Stimulated activated CD8-positive, alpha-beta memory T cell treated with anti-CD3 and anti-CD28 coated beads, Interleukin-12 subunit alpha, Interleukin-12 subunit beta, amount 100 ng/mL, for 4 hours (primary cell): Measurements from ENCODE around the gene ZFC3H1.
A peak's percentile ranks its signal among the peaks of the same experiment; 100 is the strongest.
"Not testable (repeated sequence)": the region's sequence is repeated elsewhere in the genome, so short reads cannot be mapped to it uniquely, and the experiment has no call there.

Experiments used
- DNase-seq: peaks from one replicate; pipeline ENCODE4 v3.0.0-alpha.2; 2020; ENCODE audit warnings: low read depth

The ZFC3H1 gene, protein sequence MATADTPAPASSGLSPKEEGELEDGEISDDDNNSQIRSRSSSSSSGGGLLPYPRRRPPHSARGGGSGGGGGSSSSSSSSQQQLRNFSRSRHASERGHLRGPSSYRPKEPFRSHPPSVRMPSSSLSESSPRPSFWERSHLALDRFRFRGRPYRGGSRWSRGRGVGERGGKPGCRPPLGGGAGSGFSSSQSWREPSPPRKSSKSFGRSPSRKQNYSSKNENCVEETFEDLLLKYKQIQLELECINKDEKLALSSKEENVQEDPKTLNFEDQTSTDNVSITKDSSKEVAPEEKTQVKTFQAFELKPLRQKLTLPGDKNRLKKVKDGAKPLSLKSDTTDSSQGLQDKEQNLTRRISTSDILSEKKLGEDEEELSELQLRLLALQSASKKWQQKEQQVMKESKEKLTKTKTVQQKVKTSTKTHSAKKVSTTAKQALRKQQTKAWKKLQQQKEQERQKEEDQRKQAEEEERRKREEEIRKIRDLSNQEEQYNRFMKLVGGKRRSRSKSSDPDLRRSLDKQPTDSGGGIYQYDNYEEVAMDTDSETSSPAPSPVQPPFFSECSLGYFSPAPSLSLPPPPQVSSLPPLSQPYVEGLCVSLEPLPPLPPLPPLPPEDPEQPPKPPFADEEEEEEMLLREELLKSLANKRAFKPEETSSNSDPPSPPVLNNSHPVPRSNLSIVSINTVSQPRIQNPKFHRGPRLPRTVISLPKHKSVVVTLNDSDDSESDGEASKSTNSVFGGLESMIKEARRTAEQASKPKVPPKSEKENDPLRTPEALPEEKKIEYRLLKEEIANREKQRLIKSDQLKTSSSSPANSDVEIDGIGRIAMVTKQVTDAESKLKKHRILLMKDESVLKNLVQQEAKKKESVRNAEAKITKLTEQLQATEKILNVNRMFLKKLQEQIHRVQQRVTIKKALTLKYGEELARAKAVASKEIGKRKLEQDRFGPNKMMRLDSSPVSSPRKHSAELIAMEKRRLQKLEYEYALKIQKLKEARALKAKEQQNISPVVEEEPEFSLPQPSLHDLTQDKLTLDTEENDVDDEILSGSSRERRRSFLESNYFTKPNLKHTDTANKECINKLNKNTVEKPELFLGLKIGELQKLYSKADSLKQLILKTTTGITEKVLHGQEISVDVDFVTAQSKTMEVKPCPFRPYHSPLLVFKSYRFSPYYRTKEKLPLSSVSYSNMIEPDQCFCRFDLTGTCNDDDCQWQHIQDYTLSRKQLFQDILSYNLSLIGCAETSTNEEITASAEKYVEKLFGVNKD (N-terminal part only)

DNA sequence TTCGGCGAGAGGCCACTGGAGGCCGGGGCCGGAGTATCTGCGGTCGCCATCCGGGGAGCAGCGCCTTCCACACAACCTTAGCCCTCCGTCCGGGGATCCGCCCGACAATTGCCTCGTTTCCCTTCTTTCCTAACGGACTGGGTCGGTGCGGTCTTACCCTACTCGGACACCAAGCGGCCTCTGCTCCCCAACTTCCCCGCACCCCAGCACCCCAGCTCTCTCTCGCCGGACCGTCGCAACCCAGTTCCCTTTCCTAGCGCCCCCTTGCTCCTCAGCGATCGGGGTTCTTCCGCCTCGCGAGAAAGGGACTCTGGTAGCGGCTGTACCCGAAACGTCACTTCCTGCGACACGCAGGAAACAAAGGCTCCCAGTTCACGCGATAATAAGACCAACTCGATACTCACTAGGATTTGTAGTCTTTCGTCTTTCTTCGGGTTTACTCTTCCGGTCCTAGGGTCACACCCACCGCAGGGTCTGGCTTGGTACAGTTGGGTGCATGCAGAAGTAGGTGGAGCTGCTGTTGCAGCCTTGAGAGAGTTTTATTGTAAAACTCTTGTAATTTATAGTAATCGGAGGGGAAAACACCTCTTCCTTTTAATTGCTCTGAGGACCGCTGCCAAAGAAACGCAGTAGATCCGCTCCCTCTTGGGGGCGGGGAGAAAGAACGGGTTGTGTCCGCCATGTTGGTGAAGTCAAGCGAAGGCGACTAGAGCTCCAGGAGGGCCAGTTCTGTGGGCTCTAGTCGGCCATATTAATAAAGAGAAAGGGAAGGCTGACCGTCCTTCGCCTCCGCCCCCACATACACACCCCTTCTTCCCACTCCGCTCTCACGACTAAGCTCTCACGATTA, at the start of gene ZFC3H1, which contains the start of gene THAP2:
TSS of gene ZFC3H1 (minus strand) at position 288 of the 850 bp plus-strand sequence. CDS start at position 50, 238 bp downstream.
TSS of gene THAP2 (plus strand) at position 741 of the 850 bp plus-strand sequence. CDS start 209 bp downstream, outside the sequence.
- peak; percentile 82 for DNase-seq

DNA sequence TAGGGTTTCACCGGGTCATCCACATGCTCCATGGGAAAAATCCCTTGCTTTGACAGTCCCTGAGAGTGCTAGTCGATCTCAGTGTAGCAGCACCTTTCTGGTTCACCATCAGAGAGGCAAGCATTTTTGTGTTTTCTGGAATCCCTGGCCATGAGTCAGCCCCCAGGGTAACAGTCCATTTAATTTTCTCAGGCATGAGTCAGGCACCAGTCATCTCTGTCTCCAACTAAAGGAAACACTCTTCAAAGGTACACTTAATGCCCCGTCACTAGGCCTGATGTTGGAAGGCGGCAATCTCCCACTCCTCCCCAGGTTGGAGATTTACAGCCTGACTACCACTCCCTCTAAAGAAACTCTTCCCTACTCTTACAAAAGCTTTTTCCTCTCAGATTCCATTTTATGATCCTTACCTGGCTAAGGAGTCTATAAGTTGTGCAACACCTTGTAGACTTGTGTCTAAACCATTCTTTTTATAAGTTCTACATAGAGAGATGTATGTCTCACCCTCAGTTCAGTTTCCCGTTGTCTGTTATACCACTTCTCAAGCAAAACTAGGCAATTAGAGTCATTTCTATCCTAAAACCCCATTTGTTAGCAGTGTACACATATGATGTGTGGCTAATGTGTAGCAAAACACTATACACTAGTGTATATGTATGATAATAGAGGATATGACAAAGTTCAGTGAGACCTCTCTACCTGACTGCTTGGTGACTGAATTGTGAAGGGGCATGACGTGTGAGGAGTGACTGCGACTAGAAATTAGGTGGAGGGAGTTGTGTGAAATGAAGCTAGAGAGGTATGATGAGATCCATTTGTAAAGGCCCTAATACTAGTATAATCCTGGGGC, 46.9 kb upstream of the ZFC3H1 start:
- DNase-seq = no peak

GRCh38 chr12:71708658-71709057, 45.0 kb upstream of the ZFC3H1 start:
- no peak for DNase-seq

DNA sequence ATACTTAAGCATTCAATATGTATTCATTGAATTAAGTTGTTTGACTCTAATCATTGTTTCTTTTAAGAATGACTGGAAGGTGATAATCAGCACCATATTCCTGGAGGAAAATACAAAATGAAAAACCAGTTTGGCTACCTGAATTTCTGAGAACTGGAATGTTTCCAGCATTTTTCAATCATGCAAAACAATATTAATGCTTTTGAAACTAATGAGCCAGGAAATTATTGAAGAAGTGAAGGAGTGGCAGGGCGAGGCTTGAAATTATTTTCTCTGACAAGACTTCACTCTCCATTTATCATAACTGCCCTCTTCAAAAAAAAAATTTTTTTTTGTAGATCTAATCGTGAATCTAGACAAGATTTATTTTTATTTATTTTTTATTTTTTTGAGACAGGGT, 41.3 kb upstream of the ZFC3H1 start:
- DNase-seq = no peak

DNA sequence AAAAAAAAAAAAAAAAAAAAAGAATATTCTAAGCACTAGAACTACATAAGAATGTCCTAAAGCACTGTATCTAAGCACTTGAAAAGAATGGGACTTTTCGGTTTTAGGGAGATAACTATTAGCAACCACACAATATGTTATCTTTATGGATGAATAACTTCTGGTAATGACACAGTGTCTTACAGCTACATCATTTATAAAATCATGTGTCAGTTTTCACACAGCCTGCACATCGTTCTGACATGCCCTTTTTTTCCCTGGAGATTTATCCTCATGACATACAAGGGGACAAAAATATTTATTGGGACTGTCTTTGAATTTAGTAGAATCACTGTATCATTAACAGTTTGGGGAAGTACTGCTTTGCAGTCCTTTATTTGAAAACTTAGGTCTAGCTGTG, 39.6 kb upstream of the ZFC3H1 start:
- no peak for DNase-seq

DNA sequence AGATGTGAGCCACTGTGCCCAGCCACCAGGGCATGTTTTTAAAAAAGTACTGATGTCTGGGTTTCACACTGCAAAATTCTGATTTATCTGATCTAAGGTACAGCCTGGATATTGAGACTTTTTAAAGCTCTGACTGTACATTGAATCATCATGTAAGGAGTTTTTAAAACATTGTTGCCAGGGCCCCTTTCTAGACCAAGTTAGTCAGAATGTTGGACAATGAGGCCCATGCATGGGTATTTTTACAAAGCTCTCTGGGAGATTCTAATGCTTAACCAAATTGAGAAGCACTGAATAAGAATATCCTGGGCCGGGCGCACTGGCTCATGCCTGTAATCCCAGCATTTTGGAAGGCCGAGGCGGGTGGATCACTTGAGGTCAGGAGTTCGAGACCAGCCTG, 38.9 kb upstream of the ZFC3H1 start:
- no peak for DNase-seq

DNA sequence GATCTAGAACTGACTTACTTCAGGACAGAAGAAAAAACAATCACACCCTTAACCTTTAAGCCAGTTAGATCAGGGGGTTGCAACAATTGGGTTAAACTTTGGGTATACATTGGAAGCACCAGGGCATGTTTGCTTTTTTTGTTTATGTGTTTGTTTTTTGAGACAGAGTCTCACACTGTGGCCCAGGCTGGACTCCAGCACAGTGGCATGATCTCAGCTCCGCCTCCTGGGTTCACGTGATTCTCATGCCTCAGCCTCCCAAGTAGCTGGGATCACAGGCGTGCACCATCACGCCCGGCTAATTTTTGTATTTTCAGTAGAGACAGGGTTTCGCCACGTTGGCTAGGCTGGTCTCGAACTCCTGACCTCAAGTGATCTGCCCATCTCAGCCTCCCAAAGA, 38.5 kb upstream of the ZFC3H1 start:
- not testable (repeated sequence) for DNase-seq

GRCh38 chr12:71695782-71696181, 32.1 kb upstream of the ZFC3H1 start:
- DNase-seq = no peak

- no peak for DNase-seq
Measured at GRCh38 chr12:71694099-71694820, 30.6 kb upstream of the ZFC3H1 start.

DNA sequence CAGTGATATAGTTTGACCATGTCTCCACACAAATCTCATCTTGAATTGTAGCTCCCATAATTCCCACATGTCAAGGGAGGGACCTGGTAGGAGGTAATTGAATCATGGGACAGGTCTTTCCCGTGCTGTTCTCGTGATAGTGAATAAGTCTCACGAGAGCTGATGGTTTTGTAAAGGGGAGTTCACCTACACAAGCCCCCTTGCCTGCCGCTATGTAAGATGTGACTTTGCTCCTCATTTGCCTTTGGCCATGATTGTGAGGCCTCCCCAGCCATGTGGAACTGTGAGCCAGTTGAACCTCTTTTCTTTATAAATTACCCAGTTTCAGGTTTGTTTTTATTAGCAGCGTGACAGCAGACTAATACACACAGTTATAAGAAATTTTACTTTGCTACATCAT, 30.0 kb upstream of the ZFC3H1 start:
- not testable (repeated sequence) for DNase-seq

DNA sequence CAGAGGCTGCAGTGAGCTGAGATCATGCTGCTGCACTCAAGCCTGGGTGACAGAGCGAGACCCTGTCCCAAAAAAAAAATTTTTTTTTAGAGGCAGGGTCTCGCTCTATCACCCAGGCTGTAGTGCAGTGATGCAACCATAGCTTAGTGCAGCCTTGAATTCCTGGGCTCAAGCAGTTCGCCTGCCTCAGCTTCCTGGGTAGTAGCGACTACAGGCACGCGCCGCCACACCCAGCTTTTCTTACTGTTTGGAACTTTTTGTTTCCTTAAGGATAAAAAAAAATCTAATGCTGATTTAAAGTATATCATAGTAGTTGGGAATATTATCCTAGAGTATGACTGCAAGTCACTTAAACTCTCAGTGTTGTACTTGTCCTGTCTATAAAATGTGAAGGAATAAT, 29.5 kb upstream of the ZFC3H1 start:
- no peak for DNase-seq

- no peak for DNase-seq
Measured at GRCh38 chr12:71691504-71692129, 28.0 kb upstream of the ZFC3H1 start.

DNA sequence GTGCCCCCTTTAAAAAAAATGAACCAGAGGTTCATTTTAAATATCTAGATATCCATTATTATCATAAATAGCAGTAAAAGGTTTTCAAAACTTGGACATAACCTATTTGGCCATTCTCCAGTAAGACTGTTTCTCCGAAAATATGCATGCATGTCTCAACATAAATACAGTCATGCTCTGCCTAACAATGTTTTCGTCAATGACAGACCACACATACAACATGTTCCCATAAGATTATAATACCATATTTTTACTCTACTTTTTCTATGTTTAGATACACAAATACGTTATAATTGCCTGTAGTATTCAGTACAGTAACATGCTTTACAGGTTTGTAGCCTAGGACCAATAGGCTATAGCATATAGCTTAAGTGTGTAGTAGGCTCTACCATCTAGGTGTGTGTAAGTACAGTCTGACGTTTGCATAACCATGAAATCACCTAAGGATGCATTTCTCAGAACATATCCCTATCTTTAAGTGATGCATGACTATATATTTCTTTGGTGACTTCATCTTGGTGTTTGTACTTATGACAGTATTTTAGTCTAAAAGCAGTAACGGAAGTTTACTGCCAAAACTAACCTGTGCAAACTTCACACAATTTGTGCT, 25.4 kb upstream of the ZFC3H1 start:
- DNase-seq = no peak

DNA sequence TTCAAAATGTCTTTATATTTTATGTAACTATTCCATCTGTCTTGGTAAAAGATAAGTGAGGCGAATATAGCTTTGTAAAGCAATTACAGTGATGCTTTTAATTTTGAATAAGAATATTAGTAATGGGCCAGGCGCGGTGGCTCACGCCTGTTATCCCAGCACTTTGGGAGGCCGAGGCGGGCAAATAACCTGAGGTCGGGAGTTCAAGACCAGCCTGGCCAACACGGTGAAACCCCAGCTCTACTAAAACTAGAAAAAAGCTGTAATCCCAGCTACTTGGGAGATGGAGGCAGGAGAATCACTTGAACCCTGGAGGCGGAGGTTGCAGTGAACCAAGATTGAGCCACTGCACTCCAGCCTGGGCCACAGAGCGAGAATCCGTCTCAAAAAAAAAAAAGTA, 23.5 kb upstream of the ZFC3H1 start:
- DNase-seq = not testable (repeated sequence)

GRCh38 chr12:71686658-71687025, 23.0 kb upstream of the ZFC3H1 start:
- DNase-seq = no peak

DNA sequence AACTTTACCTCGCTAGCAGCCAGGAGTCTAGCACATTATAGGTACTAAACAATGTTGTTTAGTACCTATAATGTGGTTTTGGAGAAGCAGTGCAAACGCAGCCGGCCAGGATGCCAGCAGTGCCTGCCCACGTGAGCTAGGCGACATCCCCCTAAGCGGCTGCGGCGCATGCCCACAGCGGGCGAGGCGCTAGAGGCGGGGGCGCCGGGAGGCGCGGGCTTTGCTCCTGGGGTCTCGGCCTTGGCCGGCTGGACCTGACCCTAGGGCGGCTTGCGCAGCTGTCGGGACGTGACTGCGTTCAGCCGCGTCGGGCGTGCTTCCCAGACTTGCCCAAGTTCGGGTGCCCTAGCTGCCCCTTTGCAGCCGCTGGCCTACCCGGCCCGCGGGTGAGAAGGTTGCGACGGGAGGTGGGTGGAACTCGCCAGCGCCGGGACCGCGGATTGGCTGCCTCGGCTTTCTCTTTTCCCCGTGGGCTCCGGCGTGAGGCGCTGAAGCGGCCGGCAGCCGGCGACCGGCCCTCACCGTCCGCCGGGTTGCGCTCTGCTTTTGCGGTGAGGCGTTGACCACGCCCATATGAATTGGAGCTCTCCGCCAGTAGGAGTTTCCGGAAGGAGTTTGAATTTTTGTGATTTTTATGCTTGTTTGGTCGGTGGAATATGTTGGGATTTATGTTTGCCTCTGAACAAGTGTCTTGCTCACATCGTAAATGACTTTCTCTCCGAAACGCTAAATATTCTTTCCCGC, 22.4 kb upstream of the ZFC3H1 start, which contains the start of gene TMEM19:
TSS of gene TMEM19 (plus strand) at position 169 of the 744 bp plus-strand sequence. CDS start 599 bp downstream, outside the sequence.
- DNase-seq = peak; percentile 72

GRCh38 chr12:71685312-71685906, 21.8 kb upstream of the ZFC3H1 start:
- no peak for DNase-seq
